Endothelial cell (in vitro differentiated cells): Measurements from ENCODE around the gene PLG. TPM values are rescaled to one million over a fixed set of nuclear protein-coding genes. Genes with fewer than 3 reads are reported as not detected.
"Not testable (repeated sequence)": the region's sequence is repeated elsewhere in the genome, so short reads cannot be mapped to it uniquely, and the experiment has no call there.

ENCODE experiments used
- DNase-seq: peaks from one replicate; pipeline ENCODE4 v3.0.0; 2021; ENCODE audit warnings: low spot score
- H3K27ac Mint-ChIP-seq: one replicate; pipeline ENCODE4 v1.8.0; 2021; ENCODE audit warnings: mixed read lengths, inconsistent platforms; ENCODE audit not compliant: unreplicated experiment
- H3K27me3 Mint-ChIP-seq: one replicate; pipeline ENCODE4 v1.8.0; 2021; ENCODE audit warnings: mild to moderate bottlenecking, moderate library complexity, mixed read lengths, inconsistent platforms; ENCODE audit not compliant: unreplicated experiment
- H3K36me3 Mint-ChIP-seq: one replicate; pipeline ENCODE4 v1.8.0; 2021; ENCODE audit warnings: mild to moderate bottlenecking, low read depth, mixed read lengths, inconsistent platforms; ENCODE audit not compliant: unreplicated experiment
- H3K4me1 Mint-ChIP-seq: one replicate; pipeline ENCODE4 v1.8.0; 2021; ENCODE audit warnings: mild to moderate bottlenecking, mixed read lengths, inconsistent platforms; ENCODE audit not compliant: unreplicated experiment
- H3K4me3 Mint-ChIP-seq: one replicate; pipeline ENCODE4 v1.8.0; 2021; ENCODE audit warnings: mild to moderate bottlenecking, mixed read lengths, inconsistent platforms; ENCODE audit not compliant: unreplicated experiment
- H3K9me3 Mint-ChIP-seq: one replicate; pipeline ENCODE4 v1.8.0; 2021; ENCODE audit warnings: mixed read lengths, inconsistent platforms; ENCODE audit not compliant: unreplicated experiment
- CTCF ChIP-seq: fragments of 200-600 bp; sonication (generic); IDR thresholded peaks from one replicate; pipeline ENCODE4 v1.5.0; 2021; ENCODE audit warnings: antibody characterized with exemption; ENCODE audit not compliant: unreplicated experiment
- total RNA-seq: library from RNA; stranded (reverse); fragmentation: NEBNext Ultra II Directional; extraction: Animal tissue kit (Norgen Biotek cat#: 25700); gene quantifications from one replicate; pipeline ENCODE4 v1.2.1, GENCODE V29; 2021; ENCODE audit not compliant: unreplicated experiment

Gene PLG
- total RNA-seq, 1 donor from 2014 or later: not detected

DNA sequence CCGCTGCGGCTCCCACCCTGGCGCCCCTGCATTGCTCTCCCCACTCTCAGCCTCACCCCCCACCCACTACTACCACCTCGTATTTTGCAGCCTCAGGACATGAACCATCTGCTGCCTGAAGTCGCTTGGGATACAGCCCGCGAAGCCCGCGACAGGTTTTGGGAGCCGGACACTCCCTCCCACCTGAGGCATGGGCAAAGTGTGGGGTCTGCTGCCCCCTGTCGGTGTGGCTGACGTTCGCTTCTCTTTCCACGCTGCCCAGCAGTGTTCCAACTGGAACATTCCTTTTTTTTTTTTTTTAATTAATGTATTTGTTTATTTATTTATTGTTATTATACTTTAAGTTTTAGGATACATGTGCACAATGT lies 22.7 kb upstream of the PLG start:
- H3K36me3 Mint-ChIP-seq: no peaks in the 10 kb centered on the region

DNA sequence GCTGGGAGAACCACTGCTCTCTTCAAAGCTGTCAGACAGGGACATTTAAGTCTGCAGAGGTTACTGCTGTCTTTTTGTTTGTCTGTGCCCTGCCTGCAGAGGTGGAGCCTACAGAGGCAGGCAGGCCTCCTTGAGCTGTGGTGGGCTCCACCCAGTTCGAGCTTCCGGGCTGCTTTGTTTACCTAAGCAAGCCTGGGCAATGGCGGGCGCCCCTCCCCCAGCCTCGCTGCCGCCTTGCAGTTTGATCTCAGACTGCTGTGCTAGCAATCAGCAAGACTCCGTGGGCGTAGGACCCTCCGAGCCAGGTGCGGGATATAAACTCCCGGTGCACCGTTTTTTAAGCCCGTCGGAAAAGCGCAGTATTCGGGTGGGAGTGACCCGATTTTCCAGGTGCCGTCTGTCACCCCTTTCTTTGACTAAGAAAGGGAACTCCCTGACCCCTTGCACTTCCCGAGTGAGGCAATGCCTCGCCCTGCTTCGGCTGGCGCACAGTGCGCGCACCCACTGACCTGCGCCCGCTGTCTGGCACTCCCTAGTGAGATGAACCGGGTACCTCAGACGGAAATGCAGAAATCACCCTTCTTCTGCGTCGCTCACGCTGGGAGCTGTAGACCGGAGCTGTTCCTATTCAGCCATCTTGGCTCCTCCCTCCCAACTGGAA lies 16.8 kb upstream of the PLG start:
- not testable (repeated sequence) for DNase-seq, H3K36me3 Mint-ChIP-seq, H3K27me3 Mint-ChIP-seq, H3K4me3 Mint-ChIP-seq, H3K27ac Mint-ChIP-seq, H3K4me1 Mint-ChIP-seq, H3K9me3 Mint-ChIP-seq

More for the DNA sequence above, 22.7 kb upstream of the PLG start:
- no peak overlapping the region for H3K27ac Mint-ChIP-seq
- peak; percentile 49 for DNase-seq
- H3K27me3 Mint-ChIP-seq: peaks cover 1% of the 10 kb centered on the region
- H3K4me3 Mint-ChIP-seq: peak overlapping the region; percentile 74
- peak; percentile 47 for TF ChIP-seq CTCF
- no peaks in the 10 kb centered on the region for H3K4me1 Mint-ChIP-seq
- H3K9me3 Mint-ChIP-seq: no peaks in the 10 kb centered on the region

- peaks cover 1% of the 10 kb centered on the region for H3K27me3 Mint-ChIP-seq
- no peak for DNase-seq
- H3K4me3 Mint-ChIP-seq: no peak overlapping the region
- no peaks in the 10 kb centered on the region for H3K4me1 Mint-ChIP-seq
- H3K9me3 Mint-ChIP-seq: no peaks in the 10 kb centered on the region
- H3K27ac Mint-ChIP-seq: no peak overlapping the region
- H3K36me3 Mint-ChIP-seq: peaks cover 2% of the 10 kb centered on the region
- no peak for TF ChIP-seq CTCF
These were observed 16.1 kb upstream of the PLG start for GRCh38 chr6:160685762-160686450.

DNA sequence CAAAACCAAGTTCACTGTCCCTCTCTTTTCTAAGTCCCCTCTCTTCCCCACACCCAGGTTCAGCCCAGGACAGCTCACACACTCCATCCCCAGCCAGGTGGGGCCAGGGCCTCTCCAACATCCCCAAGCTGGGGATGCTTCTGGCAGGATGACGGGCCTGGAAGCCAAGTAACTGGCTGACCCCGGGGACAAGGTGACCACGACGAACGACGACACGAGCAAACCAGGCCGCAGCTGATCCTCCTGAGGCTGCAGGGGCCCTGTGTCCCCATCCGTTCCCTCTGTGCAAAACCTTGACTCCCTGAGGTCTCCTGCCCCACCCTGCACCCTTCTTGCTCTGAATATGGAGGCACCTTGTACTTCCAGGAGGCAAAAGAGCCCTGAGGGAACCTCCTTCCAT lies 11.6 kb upstream of the PLG start:
- TF ChIP-seq CTCF: no peak
- no peak for DNase-seq
- no peak overlapping the region for H3K27ac Mint-ChIP-seq
- no peaks in the 10 kb centered on the region for H3K4me1 Mint-ChIP-seq
- peaks cover 4% of the 10 kb centered on the region for H3K36me3 Mint-ChIP-seq
- no peaks in the 10 kb centered on the region for H3K9me3 Mint-ChIP-seq
- H3K27me3 Mint-ChIP-seq: peaks cover 3% of the 10 kb centered on the region
- no peak overlapping the region for H3K4me3 Mint-ChIP-seq

- Mint-ChIP-seq H3K36me3 (peaks cover 4% of the 10 kb centered on the region), H3K27me3 (peaks cover 4% of the 10 kb centered on the region)
- TF ChIP-seq CTCF: no peak
These were observed 10.4 kb upstream of the PLG start for GRCh38 chr6:160691617-160692016.

More at GRCh38 chr6:160691617-160692016, 10.4 kb upstream of the PLG start:
- Mint-ChIP-seq H3K27ac (no peak overlapping the region), H3K4me1 (no peaks in the 10 kb centered on the region), H3K9me3 (no peaks in the 10 kb centered on the region), H3K4me3 (no peak overlapping the region)
- no peak for DNase-seq
